GM23248 (cell line): ENCODE measurements around the gene EMC1. TPM values are rescaled to one million over a fixed set of nuclear protein-coding genes. Genes with fewer than 3 reads are reported as not detected.

Experiments used
- DNase-seq: peaks from one replicate; pipeline ENCODE4 v3.0.0-alpha.2; 2015
- H2AFZ ChIP-seq: fragments of 200-600 bp; sonication (generic); 2 replicates; pipeline ENCODE4 v1.6.1; 2016; ENCODE audit warnings: antibody characterized with exemption
- H3F3A ChIP-seq: fragments of 200-600 bp; sonication (generic); 2 replicates; pipeline ENCODE4 v1.6.1; 2016; ENCODE audit warnings: mild to moderate bottlenecking, antibody characterized with exemption, mixed run types; ENCODE audit not compliant: insufficient read depth
- H3K27ac ChIP-seq: fragments of 200-600 bp; sonication (generic); 2 replicates; pipeline ENCODE4 v1.5.1; 2016; ENCODE audit warnings: mild to moderate bottlenecking
- H3K27me3 ChIP-seq: fragments of 200-600 bp; sonication (generic); replicated peaks from 2 replicates; pipeline ENCODE4 v1.6.1; 2016; ENCODE audit warnings: mild to moderate bottlenecking; ENCODE audit not compliant: insufficient read depth
- H3K36me3 ChIP-seq: fragments of 200-600 bp; sonication (generic); 2 replicates; pipeline ENCODE4 v1.6.1; 2016; ENCODE audit warnings: low read depth, mild to moderate bottlenecking
- H3K4me1 ChIP-seq: fragments of 200-600 bp; sonication (generic); 2 replicates; pipeline ENCODE4 v1.6.1; 2016; ENCODE audit warnings: mild to moderate bottlenecking; ENCODE audit not compliant: insufficient read depth
- H3K4me2 ChIP-seq: fragments of 200-600 bp; sonication (generic); one replicate; pipeline ENCODE4 v1.6.1; 2016; ENCODE audit warnings: mild to moderate bottlenecking; ENCODE audit not compliant: unreplicated experiment
- H3K4me3 ChIP-seq: fragments of 200-600 bp; sonication (generic); 2 replicates; pipeline ENCODE4 v1.5.1; 2016; ENCODE audit warnings: mild to moderate bottlenecking
- H3K79me2 ChIP-seq: fragments of 200-600 bp; sonication (generic); 2 replicates; pipeline ENCODE4 v1.6.1; 2016; ENCODE audit warnings: mild to moderate bottlenecking; ENCODE audit not compliant: insufficient read depth
- H3K9ac ChIP-seq: fragments of 200-600 bp; sonication (generic); 2 replicates; pipeline ENCODE4 v1.6.1; 2016; ENCODE audit warnings: mild to moderate bottlenecking
- H3K9me2 ChIP-seq: fragments of 200-600 bp; sonication (generic); 2 replicates; pipeline ENCODE4 v1.6.1; 2016; ENCODE audit warnings: mixed run types, mild to moderate bottlenecking, moderate library complexity; ENCODE audit not compliant: insufficient read depth
- H3K9me3 ChIP-seq: fragments of 200-600 bp; sonication (generic); one replicate; pipeline ENCODE4 v1.6.1; 2017; ENCODE audit warnings: low read depth
- H4K20me1 ChIP-seq: fragments of 200-600 bp; sonication (generic); 2 replicates; pipeline ENCODE4 v1.6.0; 2016; ENCODE audit not compliant: insufficient read depth
- EZH2 ChIP-seq: fragments of 200-600 bp; sonication (generic); IDR thresholded peaks from 2 replicates; pipeline ENCODE4 v1.6.1; 2018; ENCODE audit warnings: antibody characterized with exemption, mild to moderate bottlenecking; ENCODE audit not compliant: insufficient read depth, poor library complexity, severe bottlenecking
- EZH2phosphoT487 ChIP-seq: fragments of 200-600 bp; sonication (generic); IDR thresholded peaks from 2 replicates; pipeline ENCODE4 v1.6.1; 2018; ENCODE audit warnings: antibody characterized with exemption, moderate library complexity, mild to moderate bottlenecking, low read depth; ENCODE audit not compliant: insufficient read depth
- WGBS, 2 experiments: methylation state at CpG; one replicate each; pipeline ENCODE4 v1.1.6; 2015 to 2017; ENCODE audit warnings: low lambda C conversion rate in 2 of 2, low coverage in 1 of 2; ENCODE audit errors: missing lambda C conversion rate in 2 of 2; 5-methylcytosine and 5-hydroxymethylcytosine counted together
- in situ Hi-C: fragments of 300-500 bp; cut with MboI; formaldehyde crosslinking; loops from 2 replicates; pipeline ENCODE4 v1.15.0; 2020
- polyA plus RNA-seq: library from polyadenylated mRNA; unstranded; fragments of >200 nt; fragmentation: Nextera tagmentation; extraction: Ambion mirVana; gene quantifications from 2 replicates; pipeline ENCODE4 v1.2.1, GENCODE V29; 2016
- total RNA-seq: library from RNA; depleted of rRNA; stranded (reverse); fragments of >200 nt; shearing (Covaris generic); gene quantifications from 2 replicates; pipeline ENCODE4 v1.2.3, GENCODE V29; 2014

The EMC1 gene
- total and polyA plus RNA-seq, 2 experiments from 2014 or later = 54.5 to 69.4 TPM

DNA sequence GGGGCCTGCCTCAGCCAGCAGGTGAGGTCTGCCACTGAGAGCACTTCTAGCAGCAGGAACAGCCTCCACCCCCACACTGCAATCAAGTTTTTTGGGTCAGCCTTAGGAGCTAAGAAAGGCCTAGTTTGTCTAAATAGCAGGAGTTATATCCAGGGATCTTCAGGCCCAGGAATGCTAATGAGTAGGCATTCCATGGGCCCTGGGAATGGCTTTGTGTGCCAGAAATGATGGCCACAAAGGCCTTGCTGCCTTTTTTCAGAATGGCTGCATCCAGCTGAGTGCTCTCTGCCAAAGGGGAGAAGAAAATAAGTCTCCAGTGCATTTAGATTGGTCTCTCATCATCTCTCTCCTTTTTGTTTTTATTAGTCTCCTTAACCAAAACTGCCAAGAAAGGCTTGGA is 3.1 kb upstream of the EMC1 start:
- Histone ChIP-seq H3K36me3 (peaks cover 15% of the 10 kb centered on the region; the same call in 1 of the 2 replicates), H2AFZ (no peak overlapping the region), H3K4me2 (no peak overlapping the region), H3K27me3 (no peaks in the 10 kb centered on the region), H3K79me2 (peaks cover 69% of the 10 kb centered on the region), H3K9ac (no peak overlapping the region), H3K4me1 (peaks cover 30% of the 10 kb centered on the region), H3K9me3 (no peaks in the 10 kb centered on the region), H4K20me1 (no peaks in the 10 kb centered on the region; the same call in none of the 2 replicates), H3K4me3 (no peak overlapping the region), H3K9me2 (no peaks in the 10 kb centered on the region), H3F3A (peaks cover 8% of the 10 kb centered on the region), H3K27ac (no peak overlapping the region)
- in situ Hi-C loops = no loop called here
- DNase-seq = no peak
- no peak for TF ChIP-seq EZH2phosphoT487
- TF ChIP-seq EZH2 = no peak

DNA sequence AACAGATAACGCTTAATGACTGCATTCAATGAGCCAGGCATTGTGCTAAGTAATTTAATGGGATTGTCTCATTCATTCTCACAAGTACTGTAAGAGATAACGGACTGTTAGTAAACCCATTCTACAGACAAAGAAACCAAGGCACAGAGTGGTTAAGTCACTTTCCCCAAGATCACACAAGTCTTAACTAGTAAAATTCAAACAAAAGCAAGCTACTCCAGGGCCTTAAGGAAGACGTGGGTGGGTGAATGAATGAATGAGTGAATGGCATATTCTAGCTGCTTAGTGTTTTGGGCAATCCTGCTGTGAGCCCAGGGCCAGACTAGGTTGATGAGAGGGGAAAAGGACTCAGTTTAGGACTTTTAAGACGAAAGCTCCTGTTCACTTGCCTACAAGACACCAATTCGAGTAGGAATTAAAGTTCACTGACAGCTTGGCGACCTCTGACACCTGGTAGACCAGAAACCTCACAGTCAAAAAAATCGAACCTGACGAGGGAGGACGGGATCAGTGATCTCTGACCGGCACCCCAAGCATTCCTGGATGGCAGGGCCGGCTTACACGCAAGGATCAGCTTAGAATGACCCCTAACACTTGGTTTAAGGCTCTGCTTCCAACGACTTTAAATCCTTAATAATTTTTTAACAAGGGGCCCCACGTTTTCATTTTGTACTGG is 557 bp downstream of the EMC1 start:
- no peaks in the 10 kb centered on the region; the same call in none of the 2 replicates for H4K20me1 ChIP-seq
- WGBS, 2 experiments = 11 to 14% methylated on average over 14 of the region's 14 CpGs
- H3K9me3 ChIP-seq = no peaks in the 10 kb centered on the region
- peak overlapping the region; percentile 94 for H3K9ac ChIP-seq
- TF ChIP-seq EZH2 (no peak), EZH2phosphoT487 (no peak)
- in situ Hi-C loops = no loop called here
- peaks cover 97% of the 10 kb centered on the region for H3K79me2 ChIP-seq
- peaks cover 18% of the 10 kb centered on the region for H3K4me1 ChIP-seq
- H3F3A ChIP-seq = no peaks in the 10 kb centered on the region
- peak; percentile 42 for DNase-seq
- peak overlapping the region; percentile 94 for H3K4me2 ChIP-seq
- peak overlapping the region; percentile 92 for H2AFZ ChIP-seq
- H3K36me3 ChIP-seq = no peaks in the 10 kb centered on the region
- no peaks in the 10 kb centered on the region for H3K9me2 ChIP-seq
- no peaks in the 10 kb centered on the region for H3K27me3 ChIP-seq
- peak overlapping the region; percentile 81 for H3K27ac ChIP-seq
- peak overlapping the region; percentile 91 for H3K4me3 ChIP-seq

DNA sequence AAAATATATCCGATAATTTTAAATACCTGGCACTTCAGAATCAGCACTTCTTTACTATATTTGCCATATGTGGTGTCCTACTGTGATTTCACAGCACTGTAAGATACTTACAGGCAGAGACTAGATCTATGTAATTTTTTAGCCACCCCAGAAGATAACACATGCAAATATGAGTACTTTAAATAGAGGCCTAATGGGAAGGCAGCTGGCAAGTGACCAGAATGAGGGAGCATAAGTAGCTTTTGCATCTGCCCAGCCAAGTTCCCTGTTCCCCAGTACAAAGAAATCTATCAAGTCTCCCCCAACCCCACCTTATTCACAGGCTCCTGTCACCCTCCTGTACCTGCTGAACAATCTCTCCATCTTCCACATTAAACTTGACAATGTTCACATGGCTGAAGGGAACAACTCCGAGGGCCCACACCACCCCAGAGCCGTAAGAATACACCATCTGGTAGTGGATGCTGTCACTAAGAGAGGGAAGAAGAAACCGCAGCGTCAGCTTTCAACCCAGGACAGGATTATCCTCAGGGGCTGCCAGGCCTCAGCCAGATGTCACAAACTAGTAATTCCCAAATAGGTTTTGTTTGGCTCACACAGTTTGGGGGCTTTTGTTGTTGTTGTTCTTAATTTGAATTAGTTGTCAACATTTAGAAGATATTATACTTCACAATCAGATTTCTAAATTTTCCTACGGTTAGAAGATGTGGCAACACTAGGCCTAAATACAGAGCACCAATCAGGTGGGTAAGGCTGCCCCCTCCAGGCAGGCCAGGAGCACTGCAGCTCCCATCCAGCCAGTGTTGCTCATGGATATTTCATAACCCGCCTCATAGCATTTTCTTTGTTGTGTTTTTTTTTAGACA is 10.4 kb downstream of the EMC1 start:
- Histone ChIP-seq H3K27me3 (no peaks in the 10 kb centered on the region), H3K27ac (peak overlapping the region; percentile 61), H3K4me2 (no peak overlapping the region), H3K9ac (peak overlapping the region; percentile 74), H3K36me3 (peaks cover 40% of the 10 kb centered on the region), H3K4me3 (no peak overlapping the region), H3K79me2 (peaks cover 25% of the 10 kb centered on the region), H3K9me3 (no peaks in the 10 kb centered on the region), H2AFZ (peak overlapping the region; percentile 55), H4K20me1 (no peaks in the 10 kb centered on the region), H3K9me2 (no peaks in the 10 kb centered on the region), H3K4me1 (no peaks in the 10 kb centered on the region), H3F3A (peaks cover 7% of the 10 kb centered on the region; the same call in 1 of the 2 replicates)
- DNase-seq = peak; percentile 86
- no peak for TF ChIP-seq EZH2phosphoT487
- no peak for TF ChIP-seq EZH2
- WGBS, 2 experiments = 50 to 57% methylated on average over 7 of the region's 7 CpGs
- in situ Hi-C loops = no loop called here

DNA sequence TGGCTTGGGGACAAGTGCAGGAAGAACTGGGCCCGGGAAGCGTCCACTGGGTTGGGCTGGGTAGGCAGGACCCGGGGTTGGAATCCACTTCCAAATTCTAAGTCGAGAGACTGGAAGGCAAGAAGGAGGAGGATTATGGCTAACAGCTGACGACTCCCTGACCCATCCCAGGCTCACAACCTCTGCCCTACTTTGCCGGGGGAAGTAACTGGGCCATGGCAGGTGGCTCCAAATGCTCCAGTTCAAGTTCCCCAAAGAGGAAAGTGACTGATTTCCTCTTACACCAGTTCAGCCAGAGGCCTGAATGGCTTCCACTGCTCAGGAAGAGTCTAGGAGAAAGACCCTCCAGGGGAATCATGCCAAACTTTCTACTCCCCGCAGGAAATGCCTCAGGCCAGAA is 11.4 kb downstream of the EMC1 start:
- H3K9ac ChIP-seq = no peak overlapping the region
- H3K4me3 ChIP-seq = no peak overlapping the region
- in situ Hi-C loops = no loop called here
- H3K9me3 ChIP-seq = no peaks in the 10 kb centered on the region
- TF ChIP-seq EZH2 (no peak), EZH2phosphoT487 (no peak)
- peaks cover 15% of the 10 kb centered on the region for H3K79me2 ChIP-seq
- peaks cover 44% of the 10 kb centered on the region for H3K36me3 ChIP-seq
- no peak for DNase-seq
- no peak overlapping the region for H3K4me2 ChIP-seq
- H2AFZ ChIP-seq = no peak overlapping the region
- H3K9me2 ChIP-seq = no peaks in the 10 kb centered on the region
- H3K27ac ChIP-seq = no peak overlapping the region
- peaks cover 7% of the 10 kb centered on the region; the same call in 1 of the 2 replicates for H3F3A ChIP-seq
- no peaks in the 10 kb centered on the region for H3K4me1 ChIP-seq
- H3K27me3 ChIP-seq = no peaks in the 10 kb centered on the region
- H4K20me1 ChIP-seq = no peaks in the 10 kb centered on the region
- 90 to 94% methylated on average over 7 of the region's 7 CpGs for WGBS, 2 experiments
